Coronary artery (tissue), 2 donors: ENCODE data around the gene FERMT1.

Experiments
- DNase-seq: peaks from one replicate; pipeline ENCODE4 v3.0.0-alpha.2; 2017; ENCODE audit warnings: low spot score
- H3K27ac ChIP-seq, 2 donors: fragments of 200-600 bp; sonication (generic); one replicate each; pipeline ENCODE4 v1.5.1; 2016 to 2019
- H3K4me3 ChIP-seq: fragments of 200-600 bp; sonication (generic); 2 replicates; pipeline ENCODE4 v1.5.1; 2016; ENCODE audit warnings: mild to moderate bottlenecking, moderate library complexity
- TF ChIP-seq, protein P1 (sequence below): fragments of 200-600 bp; sonication (generic); IDR thresholded peaks from one replicate; pipeline ENCODE4 v1.5.1; 2019; ENCODE audit warnings: antibody characterized with exemption

Gene FERMT1, protein sequence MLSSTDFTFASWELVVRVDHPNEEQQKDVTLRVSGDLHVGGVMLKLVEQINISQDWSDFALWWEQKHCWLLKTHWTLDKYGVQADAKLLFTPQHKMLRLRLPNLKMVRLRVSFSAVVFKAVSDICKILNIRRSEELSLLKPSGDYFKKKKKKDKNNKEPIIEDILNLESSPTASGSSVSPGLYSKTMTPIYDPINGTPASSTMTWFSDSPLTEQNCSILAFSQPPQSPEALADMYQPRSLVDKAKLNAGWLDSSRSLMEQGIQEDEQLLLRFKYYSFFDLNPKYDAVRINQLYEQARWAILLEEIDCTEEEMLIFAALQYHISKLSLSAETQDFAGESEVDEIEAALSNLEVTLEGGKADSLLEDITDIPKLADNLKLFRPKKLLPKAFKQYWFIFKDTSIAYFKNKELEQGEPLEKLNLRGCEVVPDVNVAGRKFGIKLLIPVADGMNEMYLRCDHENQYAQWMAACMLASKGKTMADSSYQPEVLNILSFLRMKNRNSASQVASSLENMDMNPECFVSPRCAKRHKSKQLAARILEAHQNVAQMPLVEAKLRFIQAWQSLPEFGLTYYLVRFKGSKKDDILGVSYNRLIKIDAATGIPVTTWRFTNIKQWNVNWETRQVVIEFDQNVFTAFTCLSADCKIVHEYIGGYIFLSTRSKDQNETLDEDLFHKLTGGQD

DNA sequence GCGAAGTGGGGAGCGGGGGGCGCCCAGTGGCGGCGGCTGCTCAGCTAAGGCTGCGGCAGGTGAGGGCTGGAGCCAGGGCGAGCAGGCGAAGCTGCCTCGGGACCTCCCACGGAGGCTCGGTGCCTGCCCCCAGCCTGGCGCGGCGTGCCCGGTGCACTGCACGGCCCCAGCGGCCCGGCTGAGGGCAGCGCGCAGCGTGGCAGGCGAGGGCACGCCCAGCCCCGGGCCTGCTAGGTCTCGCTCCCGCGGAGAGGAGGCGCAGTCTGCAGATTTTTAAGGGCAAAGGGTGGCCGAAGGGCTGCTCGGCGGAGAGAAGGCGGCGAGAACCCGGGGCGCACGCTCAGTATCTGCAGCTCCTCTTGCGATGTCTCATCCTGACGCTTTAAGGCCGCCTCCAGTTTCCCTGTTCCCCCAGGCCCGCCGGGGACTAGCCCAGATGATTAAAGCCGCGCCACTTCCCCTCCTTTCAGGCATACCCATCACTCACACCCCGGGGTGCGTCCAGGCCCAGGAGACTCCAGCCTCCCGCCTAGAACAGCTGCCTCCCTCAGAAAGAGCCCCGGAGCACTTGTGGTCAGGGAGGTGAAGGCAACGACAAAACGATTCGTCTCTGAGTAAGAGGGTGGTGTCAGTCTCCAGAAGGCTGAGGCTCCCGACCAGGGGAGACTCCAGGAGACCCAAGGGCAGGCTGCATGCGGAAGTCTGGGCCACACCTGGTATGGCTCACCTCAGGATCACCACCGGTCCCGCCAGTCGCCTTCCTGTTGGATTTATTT is at the start of gene FERMT1:
Gene FERMT1 (minus strand): TSS at position 158 of the 776 bp plus-strand sequence. CDS start 3,476 bp downstream, outside the sequence.
- Histone ChIP-seq H3K4me3 (peak within 1 kb of the TSS; percentile 80), H3K27ac (peak within 1 kb of the TSS; percentile 7 to 60)
- TF ChIP-seq, protein P1, sequence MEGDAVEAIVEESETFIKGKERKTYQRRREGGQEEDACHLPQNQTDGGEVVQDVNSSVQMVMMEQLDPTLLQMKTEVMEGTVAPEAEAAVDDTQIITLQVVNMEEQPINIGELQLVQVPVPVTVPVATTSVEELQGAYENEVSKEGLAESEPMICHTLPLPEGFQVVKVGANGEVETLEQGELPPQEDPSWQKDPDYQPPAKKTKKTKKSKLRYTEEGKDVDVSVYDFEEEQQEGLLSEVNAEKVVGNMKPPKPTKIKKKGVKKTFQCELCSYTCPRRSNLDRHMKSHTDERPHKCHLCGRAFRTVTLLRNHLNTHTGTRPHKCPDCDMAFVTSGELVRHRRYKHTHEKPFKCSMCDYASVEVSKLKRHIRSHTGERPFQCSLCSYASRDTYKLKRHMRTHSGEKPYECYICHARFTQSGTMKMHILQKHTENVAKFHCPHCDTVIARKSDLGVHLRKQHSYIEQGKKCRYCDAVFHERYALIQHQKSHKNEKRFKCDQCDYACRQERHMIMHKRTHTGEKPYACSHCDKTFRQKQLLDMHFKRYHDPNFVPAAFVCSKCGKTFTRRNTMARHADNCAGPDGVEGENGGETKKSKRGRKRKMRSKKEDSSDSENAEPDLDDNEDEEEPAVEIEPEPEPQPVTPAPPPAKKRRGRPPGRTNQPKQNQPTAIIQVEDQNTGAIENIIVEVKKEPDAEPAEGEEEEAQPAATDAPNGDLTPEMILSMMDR: no peak
- DNase-seq: no peak

DNA sequence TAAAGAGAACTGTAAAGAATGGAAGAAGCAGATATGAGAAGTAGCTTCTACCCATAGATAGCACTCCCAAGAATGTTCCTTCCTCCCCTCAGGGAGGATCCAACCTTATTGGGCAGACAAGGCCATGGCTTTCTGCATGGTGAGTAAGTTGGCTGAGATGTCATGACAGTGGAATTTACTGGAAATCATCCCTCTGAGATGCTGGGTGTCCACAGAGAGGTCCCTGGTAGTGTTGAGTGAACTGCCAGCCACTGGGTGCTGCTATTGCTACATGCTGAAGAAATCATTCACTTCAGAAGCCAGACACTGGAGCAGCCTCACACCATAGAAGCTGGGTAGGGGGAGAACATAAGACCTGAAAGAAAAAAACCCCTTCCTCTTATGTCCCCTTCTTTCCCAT is 46.4 kb upstream of the FERMT1 start:
- Histone ChIP-seq H3K27ac (no peak overlapping the region), H3K4me3 (no peak overlapping the region)
- TF ChIP-seq, protein P1: no peak
- no peak for DNase-seq

DNA sequence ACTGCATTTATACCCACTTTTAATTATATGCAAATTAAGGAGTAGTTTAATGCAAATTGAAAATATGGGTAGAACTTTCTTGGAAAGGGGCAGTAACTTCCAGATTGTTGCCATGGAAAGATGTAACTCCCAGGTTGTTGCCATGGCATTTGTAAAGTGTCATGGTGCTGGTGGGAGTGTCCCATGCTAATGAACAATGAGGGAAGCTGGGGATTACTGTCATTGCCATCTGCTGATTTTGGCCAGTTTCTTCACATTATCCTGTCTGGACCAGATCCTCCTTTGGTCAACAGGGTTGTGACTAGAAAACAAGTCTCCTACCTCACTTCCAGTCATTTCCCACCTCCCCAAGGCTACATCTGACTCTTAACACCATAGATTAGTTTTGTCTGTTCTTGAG is 45.4 kb upstream of the FERMT1 start:
- no peak overlapping the region for H3K4me3 ChIP-seq
- TF ChIP-seq, protein P1: no peak
- no peak for DNase-seq
- no peak overlapping the region for H3K27ac ChIP-seq

DNA sequence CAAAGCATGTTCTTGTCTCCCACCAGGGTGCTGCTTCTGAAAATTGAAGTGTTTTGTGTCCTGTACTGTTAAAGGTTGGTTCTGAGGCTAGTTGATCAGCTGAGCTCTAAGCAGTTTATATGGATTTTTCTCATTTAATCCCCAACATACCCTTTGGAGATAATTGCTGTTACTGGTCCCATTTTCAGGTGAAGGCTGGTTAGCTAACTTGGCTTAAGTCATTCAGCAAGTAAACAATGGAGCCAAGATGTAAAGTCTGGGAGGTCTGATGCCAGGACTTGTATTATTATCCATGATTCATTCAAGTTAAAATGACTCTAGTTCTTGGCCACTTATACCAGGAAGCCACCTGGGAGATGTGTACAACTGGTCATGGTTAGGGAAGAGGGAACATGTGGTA is 42.5 kb upstream of the FERMT1 start:
- TF ChIP-seq, protein P1: no peak
- Histone ChIP-seq H3K4me3 (no peak overlapping the region), H3K27ac (no peak overlapping the region)
- no peak for DNase-seq

DNA sequence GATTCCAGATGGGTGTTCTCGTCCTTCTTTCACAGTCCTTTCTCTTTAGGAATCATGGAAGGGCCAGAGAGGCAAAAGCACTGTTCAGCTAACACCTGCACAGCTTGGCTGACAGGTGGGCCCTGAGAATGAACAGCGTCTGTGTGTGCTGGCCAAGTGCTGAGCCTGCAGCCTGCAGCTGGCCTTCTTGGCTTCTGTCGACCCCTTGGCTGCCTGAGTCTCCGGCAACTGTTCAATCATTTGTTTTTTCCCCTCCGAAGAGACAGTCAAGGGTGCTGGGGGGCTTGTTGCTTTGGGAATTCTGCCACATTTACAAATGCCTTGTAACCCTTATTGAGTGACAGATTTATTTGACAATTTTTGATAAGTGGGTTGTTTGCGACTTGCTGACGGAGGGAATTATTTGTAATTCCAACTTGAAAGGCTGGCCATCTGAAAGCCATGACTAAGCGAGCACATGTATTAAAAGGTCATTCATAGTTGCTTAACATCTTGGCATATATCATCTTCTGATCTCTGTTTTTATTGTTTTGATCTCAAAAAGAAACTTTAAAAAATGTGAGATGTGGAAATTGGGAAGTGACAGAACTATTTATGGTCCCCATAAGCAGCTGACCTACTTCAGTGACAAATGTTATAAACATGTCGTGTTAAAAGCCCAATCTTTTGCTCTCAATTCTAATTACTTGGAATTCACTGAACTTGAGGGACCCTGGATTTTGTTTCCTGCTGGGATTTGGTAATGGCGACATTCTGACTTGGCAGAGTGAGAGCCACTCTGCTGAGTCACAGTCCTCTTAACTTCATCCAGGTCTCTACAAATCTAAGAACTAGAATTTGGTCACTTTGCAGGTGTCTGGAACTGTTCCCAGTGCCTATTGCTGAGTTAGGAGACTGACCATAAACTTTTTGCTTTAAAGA is 41.9 kb upstream of the FERMT1 start:
- TF ChIP-seq, protein P1: no peak
- DNase-seq: no peak
- Histone ChIP-seq H3K27ac (no peak overlapping the region), H3K4me3 (peak overlapping the region; percentile 34)

DNA sequence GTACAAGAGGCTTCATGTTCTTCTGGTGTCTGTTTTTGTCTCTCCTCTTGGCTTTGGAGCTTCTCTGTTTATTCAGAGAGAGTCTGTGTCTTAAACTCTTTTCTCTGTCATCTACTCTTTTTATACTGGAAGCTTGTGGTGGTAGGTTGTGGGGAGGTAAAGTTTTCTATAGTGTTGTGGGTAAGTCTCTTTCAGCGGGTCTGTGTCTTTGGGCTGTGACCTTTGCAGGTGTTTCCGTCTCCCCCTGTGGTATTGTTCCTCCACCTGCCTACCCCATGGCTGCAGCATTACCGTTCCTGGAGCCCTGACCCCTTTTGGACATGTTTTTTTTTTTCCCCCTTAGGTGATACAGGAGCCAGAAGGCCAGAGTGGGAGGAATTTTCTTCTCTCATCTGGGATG is 37.9 kb upstream of the FERMT1 start:
- Histone ChIP-seq H3K4me3 (no peak overlapping the region), H3K27ac (no peak overlapping the region)
- no peak for DNase-seq
- TF ChIP-seq, protein P1: no peak
